Measurements from ENCODE around the gene LRRC4.

- TF ChIP-seq CTCF (IDR thresholded peaks at IDR 0.05): no peak
- TF ChIP-seq POLR2A (IDR thresholded peaks at IDR 0.05): no peak
These were observed 9.0 kb upstream of the LRRC4 start for GRCh38 chr7:128040205-128040604.
